ENCODE results near the gene MYLK.

The MYLK gene

DNA sequence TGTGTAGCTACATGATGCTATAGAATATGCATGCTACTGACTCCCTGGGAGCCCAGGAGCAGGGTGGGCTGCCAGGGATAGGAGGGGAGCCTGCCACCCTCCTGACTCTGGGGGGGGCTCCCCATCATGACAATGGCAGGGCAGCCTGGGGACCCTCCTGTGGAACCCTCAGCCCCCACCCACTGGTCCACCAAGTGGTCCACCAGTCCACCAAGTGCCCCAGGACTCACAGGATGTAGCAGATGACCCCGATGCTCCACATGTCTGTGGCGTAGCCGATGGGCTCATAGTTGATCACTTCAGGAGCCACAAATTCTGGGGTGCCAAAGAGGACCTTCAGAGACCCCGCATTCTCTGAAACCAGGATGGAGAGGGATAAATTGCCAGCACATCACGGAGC lies 246.3 kb downstream of the MYLK start:
- no peak for DNase-seq (ENCODE audit: low read depth)
- H3K4me3 ChIP-seq (ENCODE audit: low read depth, low read length), result no peak overlapping the region
- no peak for TF ChIP-seq CTCF (IDR thresholded peaks at IDR 0.05; ENCODE audit: control insufficient read depth, extremely low read depth, insufficient read depth)

DNA sequence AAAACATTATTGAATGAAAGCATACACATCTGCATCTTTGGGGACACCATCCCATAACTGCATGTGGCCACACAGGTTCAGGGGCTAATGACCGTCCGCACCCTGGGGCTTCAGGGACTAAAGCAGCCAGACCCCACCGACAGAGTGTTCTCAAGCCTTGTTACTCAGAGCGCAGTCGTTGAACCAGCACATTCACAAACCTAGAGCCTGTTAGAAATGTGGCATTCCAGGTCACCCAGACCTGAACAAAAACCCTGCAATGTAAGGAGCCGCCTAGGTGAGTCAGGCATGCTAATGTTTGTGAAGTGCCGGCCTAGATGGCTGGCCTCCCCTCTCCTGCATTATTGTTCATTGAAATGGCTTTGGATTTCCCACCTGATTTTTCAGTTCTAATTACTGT lies 247.0 kb downstream of the MYLK start:
- no peak for DNase-seq (ENCODE audit: low read depth)
- H3K4me3 ChIP-seq (ENCODE audit: low read depth, low read length), result no peak overlapping the region
- TF ChIP-seq CTCF (IDR thresholded peaks at IDR 0.05; ENCODE audit: control insufficient read depth, extremely low read depth, insufficient read depth), result no peak

- TF ChIP-seq CTCF (IDR thresholded peaks at IDR 0.05; ENCODE audit: control insufficient read depth, extremely low read depth, insufficient read depth), result no peak
- no peak for DNase-seq (ENCODE audit: low read depth)
Observed at GRCh38 chr3:123636431-123636841, 247.7 kb downstream of the MYLK start.

GRCh38 chr3:123635717-123636116 lies 248.4 kb downstream of the MYLK start:
- TF ChIP-seq CTCF (IDR thresholded peaks at IDR 0.05; ENCODE audit: control insufficient read depth, extremely low read depth, insufficient read depth), result no peak
- no peak overlapping the region for H3K4me3 ChIP-seq (ENCODE audit: low read depth, low read length)
- no peak for DNase-seq (ENCODE audit: low read depth)

More at GRCh38 chr3:123636431-123636841, 247.7 kb downstream of the MYLK start:
- no peak overlapping the region for H3K4me3 ChIP-seq (ENCODE audit: low read depth, low read length)

DNA sequence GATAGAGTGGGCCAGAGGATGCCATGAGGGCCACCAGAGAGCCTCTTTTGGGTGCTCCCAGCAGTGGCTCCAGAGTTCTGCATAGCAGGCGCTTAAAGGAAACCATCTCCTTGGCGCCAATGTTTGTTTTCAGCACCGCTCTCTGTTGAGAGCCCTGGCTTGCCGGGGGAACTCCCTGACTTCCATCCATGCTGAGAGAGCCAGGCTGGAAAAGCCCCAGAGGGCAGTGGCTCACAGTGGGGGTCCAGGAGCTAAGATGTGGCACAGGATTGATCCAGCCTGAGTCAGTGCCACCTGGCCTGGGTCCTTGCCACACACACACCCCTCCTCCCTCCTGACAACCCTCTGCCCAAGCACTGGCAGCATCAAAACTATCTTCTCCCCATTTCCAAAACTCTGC lies 248.9 kb downstream of the MYLK start:
- no peak overlapping the region for H3K4me3 ChIP-seq (ENCODE audit: low read depth, low read length)
- DNase-seq (ENCODE audit: low read depth), result no peak
- TF ChIP-seq CTCF (IDR thresholded peaks at IDR 0.05; ENCODE audit: control insufficient read depth, extremely low read depth, insufficient read depth), result no peak

DNA sequence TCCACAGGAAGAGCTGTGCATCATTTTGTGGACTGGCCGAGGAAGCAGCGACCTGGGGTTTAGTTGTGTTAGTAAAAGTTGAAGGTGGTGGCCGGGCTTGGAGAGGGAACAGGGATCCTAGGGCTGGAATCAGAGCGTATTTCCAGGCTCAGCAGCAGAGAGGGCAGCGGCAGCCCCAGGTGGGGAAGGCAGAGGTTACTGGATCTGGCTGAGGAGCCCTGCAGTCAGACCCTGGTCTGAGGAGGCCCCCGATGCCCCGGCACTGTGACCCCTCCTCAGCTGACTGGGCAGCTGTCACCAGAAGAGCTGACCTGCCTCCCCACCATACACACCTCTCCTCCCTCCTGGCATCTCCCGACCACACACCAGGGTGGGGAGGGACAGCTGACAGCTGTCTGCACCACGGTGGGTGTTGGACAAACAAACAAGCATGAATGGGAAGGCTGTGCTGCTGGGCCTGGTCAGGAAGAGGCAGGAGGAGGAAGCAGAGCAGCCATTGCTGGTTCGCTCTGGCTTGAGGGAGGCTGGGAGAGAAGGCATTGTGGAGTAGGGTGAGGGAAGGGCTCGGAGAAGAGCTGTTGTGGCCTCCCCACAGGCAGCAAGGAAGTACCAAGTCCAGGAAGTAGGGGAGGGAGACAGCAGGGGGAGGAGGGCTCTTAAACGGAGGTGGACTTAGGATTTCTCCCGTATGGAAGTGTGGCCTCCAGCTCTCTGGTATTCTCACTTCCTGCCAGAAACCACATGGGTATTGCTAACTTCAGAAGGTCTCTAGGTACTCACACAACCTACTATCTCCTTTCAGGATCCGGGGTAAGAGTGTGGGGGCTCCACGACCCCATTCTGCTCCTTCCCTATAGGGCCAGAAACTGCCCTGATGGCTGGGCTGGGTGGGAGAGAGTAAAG lies 249.7 kb downstream of the MYLK start:
- H3K4me3 ChIP-seq (ENCODE audit: low read depth, low read length), result no peak overlapping the region
- TF ChIP-seq CTCF (IDR thresholded peaks at IDR 0.05; ENCODE audit: control insufficient read depth, extremely low read depth, insufficient read depth), result no peak
- no peak for DNase-seq (ENCODE audit: low read depth)

- no peak overlapping the region for H3K4me3 ChIP-seq (ENCODE audit: low read depth, low read length)
- TF ChIP-seq CTCF (IDR thresholded peaks at IDR 0.05; ENCODE audit: control insufficient read depth, extremely low read depth, insufficient read depth), result no peak
- DNase-seq (ENCODE audit: low read depth), result no peak
Observed at GRCh38 chr3:123633530-123633929, 250.6 kb downstream of the MYLK start.
